Common myeloid progenitor, CD34-positive (primary cell): Measurements from ENCODE around the gene CLINT1.

Experiments used
- CTCF ChIA-PET: fragments of 350-600 bp; sonication (Branson Sonifier 250); formaldehyde crosslinking; loops from one replicate; lab custom pipeline; 2021; ENCODE audit warnings: antibody characterized with exemption; lab: Charles Lee
- POLR2A ChIA-PET: fragments of 350-600 bp; sonication (Branson Sonifier 250); formaldehyde crosslinking; loops from one replicate; lab custom pipeline; 2021; ENCODE audit warnings: antibody characterized with exemption; lab: Charles Lee
- DNase-seq, 3 donors: peaks; one replicate each; pipeline versions ENCODE4 v3.0.0 to v3.0.0-alpha.2; 2013
- H3K27ac ChIP-seq, 2 experiments: 1 replicate in 1 of 2; 2 replicates in 1 of 2; pipeline ENCODE4 v1.7.0; 2013; ENCODE audit warnings: inconsistent platforms in 2 of 2, low read length in 2 of 2, mild to moderate bottlenecking in 2 of 2, low read depth in 1 of 2, moderate library complexity in 1 of 2; ENCODE audit not compliant: severe bottlenecking in 2 of 2, insufficient read depth in 1 of 2, poor library complexity in 1 of 2
- H3K27me3 ChIP-seq, 5 experiments: replicated peaks in 2 of 5; 1 replicate in 3 of 5; 2 replicates in 2 of 5; pipeline versions ENCODE4 v1.6.1 to v1.7.0; 2013; ENCODE audit warnings: low read length in 4 of 5, mild to moderate bottlenecking in 2 of 5, moderate library complexity in 2 of 5, inconsistent platforms in 1 of 5; ENCODE audit not compliant: insufficient read depth in 5 of 5, control insufficient read depth in 4 of 5
- H3K36me3 ChIP-seq, 4 experiments: 1 replicate in 2 of 4; 2 replicates in 2 of 4; pipeline versions ENCODE4 v1.6.1 to v1.7.0; 2013; ENCODE audit warnings: low read length in 3 of 4, control low read depth in 1 of 4, mild to moderate bottlenecking in 1 of 4; ENCODE audit not compliant: control insufficient read depth in 4 of 4, insufficient read depth in 4 of 4
- H3K4me1 ChIP-seq, 4 experiments: 1 replicate in 3 of 4; 2 replicates in 1 of 4; pipeline versions ENCODE4 v1.6.1 to v1.7.1; 2013; ENCODE audit warnings: low read length in 3 of 4, mild to moderate bottlenecking in 3 of 4, control low read depth in 1 of 4, inconsistent platforms in 1 of 4, moderate library complexity in 1 of 4; ENCODE audit not compliant: control insufficient read depth in 4 of 4, insufficient read depth in 4 of 4; ENCODE audit errors: control extremely low read depth in 1 of 4
- H3K4me3 ChIP-seq, 7 experiments: 1 replicate in 4 of 7; 2 replicates in 3 of 7; pipeline versions ENCODE4 v1.5.1 to v1.7.0; 2013; ENCODE audit warnings: mild to moderate bottlenecking in 7 of 7, low read length in 6 of 7, moderate library complexity in 6 of 7, inconsistent platforms in 2 of 7, low read depth in 2 of 7, control low read depth in 1 of 7; ENCODE audit not compliant: insufficient read depth in 4 of 7, control insufficient read depth in 1 of 7; ENCODE audit errors: extremely low read depth in 1 of 7
- H3K9me3 ChIP-seq, 5 experiments: 1 replicate in 4 of 5; 2 replicates in 1 of 5; pipeline versions ENCODE4 v1.6.1 to v1.7.1; 2013; ENCODE audit warnings: low read length in 4 of 5, mild to moderate bottlenecking in 2 of 5, inconsistent platforms in 1 of 5, low read depth in 1 of 5, moderate library complexity in 1 of 5; ENCODE audit not compliant: control insufficient read depth in 4 of 5, insufficient read depth in 2 of 5; ENCODE audit errors: control extremely low read depth in 1 of 5
- WGBS: methylation state at CpG from one replicate; pipeline ENCODE4 v1.1.5; 2013; ENCODE audit not compliant: insufficient coverage; 5-methylcytosine and 5-hydroxymethylcytosine counted together

Gene CLINT1

GRCh38 chr5:157766902-157767301 lies 92.0 kb downstream of the CLINT1 start:
- no peak overlapping the region for H3K27ac ChIP-seq
- H3K27me3 ChIP-seq = no peaks in the 10 kb centered on the region
- ChIA-PET CTCF (no interaction called here), POLR2A (no interaction called here)
- no peak for DNase-seq
- peaks cover 0 to 3% (median 0%) of the 10 kb centered on the region in 4 experiments for H3K4me1 ChIP-seq
- no peak overlapping the region for H3K4me3 ChIP-seq
- no peaks in the 10 kb centered on the region for H3K9me3 ChIP-seq
- H3K36me3 ChIP-seq = no peaks in the 10 kb centered on the region
- WGBS = no CpG with 5 or more reads among the region's 1 CpG

GRCh38 chr5:157766442-157766841 lies 92.5 kb downstream of the CLINT1 start:
- H3K36me3 ChIP-seq = no peaks in the 10 kb centered on the region
- ChIA-PET CTCF (no interaction called here), POLR2A (no interaction called here)
- H3K4me1 ChIP-seq = peaks cover 0 to 3% (median 0%) of the 10 kb centered on the region in 4 experiments
- H3K27me3 ChIP-seq = no peaks in the 10 kb centered on the region
- WGBS = 98% methylated on average over 6 of the region's 7 CpGs
- H3K4me3 ChIP-seq = no peak overlapping the region
- no peaks in the 10 kb centered on the region for H3K9me3 ChIP-seq
- H3K27ac ChIP-seq = no peak overlapping the region
- no peak for DNase-seq

- Histone ChIP-seq H3K4me3 (no peak overlapping the region), H3K9me3 (no peaks in the 10 kb centered on the region), H3K27me3 (no peaks in the 10 kb centered on the region), H3K36me3 (peaks cover 0 to 4% (median 2%) of the 10 kb centered on the region in 4 experiments), H3K4me1 (peaks cover 0 to 3% (median 0%) of the 10 kb centered on the region in 4 experiments), H3K27ac (no peak overlapping the region)
- ChIA-PET POLR2A (interaction anchor here (0.5 kb wide), 1 partner anchor 83 kb away, joined by 3 read pairs; no protein-coding TSS in a partner anchor), CTCF (interaction anchor here (1.8 to 2.0 kb wide), 2 partner anchors 9 to 13 kb away, joined by 4 to 8 read pairs; no protein-coding TSS in a partner anchor)
- 92% methylated on average over 5 of the region's 6 CpGs for WGBS
- DNase-seq = no peak
These were observed 94.4 kb downstream of the CLINT1 start for GRCh38 chr5:157764531-157764930.

- no peaks in the 10 kb centered on the region for H3K9me3 ChIP-seq
- no peak overlapping the region for H3K27ac ChIP-seq
- no peaks in the 10 kb centered on the region for H3K27me3 ChIP-seq
- H3K36me3 ChIP-seq = peaks cover 2 to 6% (median 4%) of the 10 kb centered on the region in 4 experiments
- H3K4me3 ChIP-seq = no peak overlapping the region
- H3K4me1 ChIP-seq = peaks cover 0 to 3% (median 0%) of the 10 kb centered on the region in 4 experiments
- 47% methylated on average over 5 of the region's 10 CpGs for whole genome bisulfite sequencing
- DNase-seq = peak; percentile 63 to 72 (median 69)
- CTCF ChIA-PET = interaction anchor here (0.7 to 5.2 kb wide), 15 partner anchors 10 to 1370 kb away, joined by 3 to 46 read pairs (median 5); no protein-coding TSS in a partner anchor
- POLR2A ChIA-PET = no interaction called here
These were observed 97.0 kb downstream of the CLINT1 start for GRCh38 chr5:157761690-157762621.

- Histone ChIP-seq H3K27ac (no peak overlapping the region), H3K36me3 (peaks cover 16 to 30% (median 20%) of the 10 kb centered on the region in 4 experiments), H3K4me1 (peaks cover 0 to 3% (median 0%) of the 10 kb centered on the region in 4 experiments), H3K27me3 (no peaks in the 10 kb centered on the region), H3K4me3 (no peak overlapping the region), H3K9me3 (no peaks in the 10 kb centered on the region)
- no CpG with 5 or more reads among the region's 1 CpG for WGBS
- ChIA-PET CTCF (interaction anchor here (1.5 to 5.2 kb wide), 2 partner anchors 13 to 15 kb away, joined by 7 to 46 read pairs; partner anchors contain the start of gene LSM11), POLR2A (no interaction called here)
- no peak for DNase-seq
These were observed 100.2 kb downstream of the CLINT1 start for GRCh38 chr5:157758706-157759105.

GRCh38 chr5:157756122-157756521 lies 102.8 kb downstream of the CLINT1 start:
- H3K27ac ChIP-seq = no peak overlapping the region
- ChIA-PET POLR2A (interaction anchor here (0.7 kb wide), 1 partner anchor 378 kb away, joined by 3 read pairs; no protein-coding TSS in a partner anchor), CTCF (interaction anchor here (3.6 kb wide), 1 partner anchor 12 kb away, joined by 23 read pairs; the partner anchor contains the start of gene LSM11)
- WGBS = 100% methylated on average over 3 of the region's 3 CpGs
- no peak overlapping the region for H3K4me3 ChIP-seq
- no peak for DNase-seq
- H3K36me3 ChIP-seq = peaks cover 18 to 44% (median 28%) of the 10 kb centered on the region in 4 experiments
- H3K9me3 ChIP-seq = no peaks in the 10 kb centered on the region
- no peaks in the 10 kb centered on the region for H3K4me1 ChIP-seq
- no peaks in the 10 kb centered on the region for H3K27me3 ChIP-seq
